B cell (primary cell): ENCODE measurements around the gene SIRT3. TPM values are rescaled to one million over a fixed set of nuclear protein-coding genes. Genes with fewer than 3 reads are reported as not detected.

Source experiments
- ATAC-seq: fragments of 200-7000 bp; cut with Tn5 transposase; one replicate; pipeline ENCODE4 v1.10.0; 2021; ENCODE audit warnings: low read depth, mild to moderate bottlenecking, moderate number of reproducible peaks, moderate library complexity
- CTCF ChIA-PET: fragments of 350-600 bp; sonication (Branson Sonifier 250); formaldehyde crosslinking; loops from one replicate; lab custom pipeline; 2021; ENCODE audit warnings: antibody characterized with exemption, inconsistent platforms; lab: Charles Lee
- POLR2A ChIA-PET: fragments of 350-600 bp; sonication (Branson Sonifier 250); formaldehyde crosslinking; loops from one replicate; lab custom pipeline; 2021; ENCODE audit warnings: antibody characterized with exemption; lab: Charles Lee
- DNase-seq: peaks from one replicate; pipeline ENCODE4 v3.0.0; 2013
- H2AFZ ChIP-seq: 2 replicates; pipeline ENCODE4 v1.6.1; 2012; ENCODE audit warnings: mild to moderate bottlenecking, low read depth, low read length; ENCODE audit not compliant: insufficient read depth, poor library complexity, severe bottlenecking
- H3K27ac ChIP-seq, 2 donors: 1 replicate in 1 of 2; 2 replicates in 1 of 2; pipeline ENCODE4 v1.5.1; 2012 to 2013; ENCODE audit warnings: low read length in 2 of 2, mild to moderate bottlenecking in 2 of 2, moderate library complexity in 1 of 2
- H3K27me3 ChIP-seq, 4 experiments: fragments of 200-600 bp in 1 of 4; sonication (generic) in 1 of 4; replicated peaks in 1 of 4; 1 replicate in 2 of 4; 2 replicates in 2 of 4; pipeline versions ENCODE4 v1.6.1 to v1.7.0; 2013 to 2016; ENCODE audit warnings: low read length in 3 of 4, mild to moderate bottlenecking in 2 of 4, mixed read lengths in 1 of 4, moderate library complexity in 1 of 4; ENCODE audit not compliant: insufficient read depth in 4 of 4, control insufficient read depth in 3 of 4; ENCODE audit errors: control extremely low read depth in 1 of 4
- H3K36me3 ChIP-seq, 2 experiments: replicated peaks in 1 of 2; 1 replicate in 1 of 2; 2 replicates in 1 of 2; pipeline versions ENCODE4 v1.6.1 to v1.7.1; 2013; ENCODE audit warnings: low read length in 1 of 2; ENCODE audit not compliant: insufficient read depth in 2 of 2, control insufficient read depth in 1 of 2; ENCODE audit errors: control extremely low read depth in 1 of 2, extremely low read depth in 1 of 2
- H3K4me1 ChIP-seq, 2 donors: fragments of 200-600 bp in 1 of 2; sonication (generic) in 1 of 2; 1 replicate in 1 of 2; 2 replicates in 1 of 2; pipeline versions ENCODE4 v1.5.1 to v1.6.1; 2013 to 2017; ENCODE audit warnings: low read length in 2 of 2; ENCODE audit not compliant: control insufficient read depth in 2 of 2, insufficient read depth in 2 of 2
- H3K4me2 ChIP-seq: replicated peaks from 2 replicates; pipeline ENCODE3; 2012; ENCODE audit warnings: mild to moderate bottlenecking, low read depth, low read length; ENCODE audit not compliant: poor library complexity, severe bottlenecking
- H3K4me3 ChIP-seq, 5 experiments: fragments of 200-600 bp in 1 of 5; sonication (generic) in 1 of 5; 1 replicate in 3 of 5; 2 replicates in 2 of 5; pipeline versions ENCODE4 v1.5.1 to v1.7.0; 2011 to 2016; ENCODE audit warnings: low read length in 4 of 5, mild to moderate bottlenecking in 4 of 5, low read depth in 2 of 5, control low read depth in 1 of 5, moderate library complexity in 1 of 5; ENCODE audit not compliant: insufficient read depth in 1 of 5; ENCODE audit errors: control extremely low read depth in 1 of 5, extremely low read depth in 1 of 5
- H3K79me2 ChIP-seq: fragments of 200-600 bp; sonication (generic); one replicate; pipeline ENCODE4 v1.6.0; 2016; ENCODE audit warnings: low read length; ENCODE audit not compliant: control insufficient read depth, insufficient read depth
- H3K9ac ChIP-seq: fragments of 200-600 bp; sonication (generic); 2 replicates; pipeline ENCODE4 v1.6.1; 2017; ENCODE audit warnings: mild to moderate bottlenecking, low read length, moderate library complexity
- H3K9me3 ChIP-seq, 3 donors: one replicate each; pipeline versions ENCODE4 v1.6.1 to v1.7.1; 2013; ENCODE audit warnings: low read length in 2 of 3; ENCODE audit not compliant: control insufficient read depth in 2 of 3, insufficient read depth in 1 of 3; ENCODE audit errors: control extremely low read depth in 1 of 3
- H4K20me1 ChIP-seq: 2 replicates; pipeline ENCODE4 v1.6.0; 2012; ENCODE audit warnings: mild to moderate bottlenecking, low read length; ENCODE audit not compliant: insufficient read depth, control insufficient read depth, poor library complexity, severe bottlenecking
- H3K27ac Mint-ChIP-seq: one replicate; pipeline ENCODE4 v1.8.0; 2021; ENCODE audit warnings: mixed read lengths
- H3K27me3 Mint-ChIP-seq: one replicate; pipeline ENCODE4 v1.8.0; 2021; ENCODE audit warnings: mixed read lengths
- H3K4me1 Mint-ChIP-seq: one replicate; pipeline ENCODE4 v1.8.0; 2021; ENCODE audit warnings: mixed read lengths
- H3K4me3 Mint-ChIP-seq: one replicate; pipeline ENCODE4 v1.8.0; 2021; ENCODE audit warnings: mixed read lengths
- H3K9me3 Mint-ChIP-seq: one replicate; pipeline ENCODE4 v1.8.0; 2022; ENCODE audit warnings: mixed read lengths; ENCODE audit not compliant: insufficient read depth
- CTCF ChIP-seq: fragments of 200-600 bp; IDR thresholded peaks from one replicate; pipeline ENCODE4 v1.8.0; 2022; ENCODE audit warnings: antibody characterized with exemption, mild to moderate bottlenecking
- EZH2 ChIP-seq: IDR thresholded peaks from 2 replicates; pipeline ENCODE4 v1.6.1; 2012; ENCODE audit warnings: borderline replicate concordance, low read depth, mild to moderate bottlenecking, moderate library complexity, low read length; ENCODE audit not compliant: insufficient read depth, poor library complexity, severe bottlenecking
- WGBS: methylation state at CpG from one replicate; pipeline ENCODE4 v1.1.5; 2013; ENCODE audit warnings: missing lambda C conversion rate; ENCODE audit not compliant: insufficient coverage; 5-methylcytosine and 5-hydroxymethylcytosine counted together
- intact Hi-C: fragments of 100-400 bp; cut with micrococcal nuclease; formaldehyde crosslinking; loops from one replicate; pipeline ENCODE4 v1.10.0; 2022
- polyA plus RNA-seq: library from polyadenylated mRNA; depleted of rRNA; stranded (reverse); fragments of >200 nt; gene quantifications from 2 replicates; pipeline ENCODE4 v1.2.3, GENCODE V29; 2012
- total RNA-seq, 2 donors: library from RNA; stranded (reverse); fragments of 120-200 nt in 1 of 2; gene quantifications; 1 replicate in 1 of 2; 2 replicates in 1 of 2; pipeline versions ENCODE4 v1.2.3 to v1.2.4, GENCODE V29; 2013 to 2022

The SIRT3 gene
- total and polyA plus RNA-seq, 2 donors (not counting 1 experiment from before 2014, with no cell fraction given): 22.9 to 27.9 TPM

GRCh38 chr11:204587-205109, 31.5 kb downstream of the SIRT3 start:
- no peak overlapping the region for H3K4me3 ChIP-seq
- peaks cover 0 to 33% of the 10 kb centered on the region in 2 experiments for H3K36me3 ChIP-seq
- ChIA-PET CTCF (interaction anchor here (0.6 to 2.1 kb wide), 2 partner anchors 47 to 346 kb away, joined by 3 to 6 read pairs; no protein-coding TSS in a partner anchor), POLR2A (interaction anchor here (0.5 kb wide), 1 partner anchor 127 kb away, joined by 3 read pairs; no protein-coding TSS in a partner anchor)
- WGBS: 96% methylated on average over 10 of the region's 12 CpGs
- no peak for TF ChIP-seq CTCF
- DNase-seq: no peak
- no peak overlapping the region for H3K27ac ChIP-seq
- ATAC-seq: no peak
- Mint-ChIP-seq H3K27ac (peak overlapping the region; percentile 32), H3K4me1 (peaks cover 49% of the 10 kb centered on the region), H3K4me3 (peak overlapping the region; percentile 26), H3K27me3 (no peaks in the 10 kb centered on the region), H3K9me3 (no peaks in the 10 kb centered on the region)
- H2AFZ ChIP-seq: no peak overlapping the region
- no peaks in the 10 kb centered on the region for H3K9me3 ChIP-seq
- no peaks in the 10 kb centered on the region for H3K27me3 ChIP-seq
- H3K9ac ChIP-seq: no peak overlapping the region
- H3K4me1 ChIP-seq: peaks cover 20 to 36% of the 10 kb centered on the region in 2 donors
- H4K20me1 ChIP-seq: peaks cover 62% of the 10 kb centered on the region
- peaks cover 56% of the 10 kb centered on the region for H3K79me2 ChIP-seq
- intact Hi-C loops: loop anchor here (5.0 kb wide), 2 partner anchors 333 to 593 kb away; partner anchors contain the start of genes HRAS, LRRC56 and SLC25A22
- no peak overlapping the region for H3K4me2 ChIP-seq

- TF ChIP-seq EZH2 (no peak), CTCF (no peak)
- peaks cover 56% of the 10 kb centered on the region for H4K20me1 ChIP-seq
- H3K4me2 ChIP-seq: no peak overlapping the region
- Mint-ChIP-seq H3K4me1 (peaks cover 48% of the 10 kb centered on the region), H3K4me3 (peak overlapping the region; percentile 49), H3K27me3 (no peaks in the 10 kb centered on the region), H3K27ac (no peak overlapping the region), H3K9me3 (no peaks in the 10 kb centered on the region)
- POLR2A ChIA-PET: no interaction called here
- H3K79me2 ChIP-seq: peaks cover 51% of the 10 kb centered on the region
- CTCF ChIA-PET: interaction anchor here (0.6 to 2.1 kb wide), 3 partner anchors 46 to 347 kb away, joined by 3 to 6 read pairs (median 3); no protein-coding TSS in a partner anchor
- 99% methylated on average over 4 of the region's 4 CpGs for WGBS
- no peak overlapping the region for H3K27ac ChIP-seq
- H2AFZ ChIP-seq: no peak overlapping the region
- H3K9me3 ChIP-seq: no peaks in the 10 kb centered on the region
- H3K9ac ChIP-seq: no peak overlapping the region
- no peaks in the 10 kb centered on the region for H3K27me3 ChIP-seq
- H3K4me3 ChIP-seq: no peak overlapping the region
- intact Hi-C loops: no loop called here
- DNase-seq: no peak
- peaks cover 0 to 31% of the 10 kb centered on the region in 2 experiments for H3K36me3 ChIP-seq
- no peak for ATAC-seq
- H3K4me1 ChIP-seq: peaks cover 14 to 30% of the 10 kb centered on the region in 2 donors
Measured at GRCh38 chr11:203945-204586, 32.1 kb downstream of the SIRT3 start.
